Measurements from ENCODE around the gene ATP2B2.

ATP2B2 gene

GRCh38 chr3:10338591-10339353 is 166.6 kb downstream of the ATP2B2 start:
- no peak for DNase-seq

- no peak for DNase-seq
Measured at GRCh38 chr3:10338164-10338470, 167.3 kb downstream of the ATP2B2 start.

GRCh38 chr3:10337323-10338163 is 167.8 kb downstream of the ATP2B2 start:
- no peak for DNase-seq

GRCh38 chr3:10336761-10337160 is 168.6 kb downstream of the ATP2B2 start:
- DNase-seq = no peak

GRCh38 chr3:10335871-10336622 is 169.3 kb downstream of the ATP2B2 start:
- no peak for DNase-seq

GRCh38 chr3:10335190-10335738 is 170.1 kb downstream of the ATP2B2 start:
- no peak for DNase-seq

- no peak for DNase-seq
Measured at GRCh38 chr3:10334459-10334858, 170.9 kb downstream of the ATP2B2 start.

- DNase-seq = no peak
Measured at GRCh38 chr3:10334042-10334441, 171.3 kb downstream of the ATP2B2 start.

- no peak for DNase-seq
Measured at GRCh38 chr3:10333349-10333650, 172.1 kb downstream of the ATP2B2 start.

- no peak for DNase-seq
Measured at GRCh38 chr3:10332481-10333348, 172.7 kb downstream of the ATP2B2 start.

- no peak for DNase-seq
Measured at GRCh38 chr3:10331320-10331719, 174.1 kb downstream of the ATP2B2 start.

GRCh38 chr3:10330319-10330718 is 175.1 kb downstream of the ATP2B2 start:
- DNase-seq = no peak

GRCh38 chr3:10329495-10330015 is 175.8 kb downstream of the ATP2B2 start:
- no peak for DNase-seq

- DNase-seq = no peak
Measured at GRCh38 chr3:10328460-10329071, 176.8 kb downstream of the ATP2B2 start.

GRCh38 chr3:10327592-10327991 is 177.8 kb downstream of the ATP2B2 start:
- DNase-seq = no peak

- no peak for DNase-seq
Measured at GRCh38 chr3:10322352-10322710, 183.1 kb downstream of the ATP2B2 start.

- no peak for DNase-seq
Measured at GRCh38 chr3:10321630-10322351, 183.6 kb downstream of the ATP2B2 start.

GRCh38 chr3:10320320-10320677 is 185.1 kb downstream of the ATP2B2 start:
- DNase-seq = no peak

- DNase-seq = no peak
Measured at GRCh38 chr3:10319804-10320203, 185.6 kb downstream of the ATP2B2 start.

GRCh38 chr3:10319251-10319650 is 186.1 kb downstream of the ATP2B2 start:
- DNase-seq = no peak

- no peak for DNase-seq
Measured at GRCh38 chr3:10317961-10318350, 187.4 kb downstream of the ATP2B2 start.
